H1 (cell line): ENCODE data around the gene AMN1. TPM values are rescaled to one million over a fixed set of nuclear protein-coding genes. Genes with fewer than 3 reads are reported as not detected.

Source experiments
- KDM5A ChIP-seq: fragments of 200-600 bp; IDR thresholded peaks from 2 replicates; pipeline ENCODE4 v1.7.1; 2012; ENCODE audit warnings: mild to moderate bottlenecking, low read length, inconsistent platforms, mixed read lengths
- RBBP5 ChIP-seq: IDR thresholded peaks from 2 replicates; pipeline ENCODE4 v1.7.1; 2012; ENCODE audit warnings: low read depth, mild to moderate bottlenecking, inconsistent platforms, low read length, moderate library complexity, borderline replicate concordance
- SIN3A ChIP-seq, 2 experiments: IDR thresholded peaks in 1 of 2; conservative IDR thresholded peaks in 1 of 2; 2 replicates each; pipeline ENCODE4 v1.6.1; 2011 to 2012; ENCODE audit warnings: low read length in 2 of 2, improper control_type of control experiment in 1 of 2, low read depth in 1 of 2, mild to moderate bottlenecking in 1 of 2
- polyA plus RNA-seq, 7 experiments: library from polyadenylated mRNA; depleted of rRNA in 3 of 7; stranded (reverse) in 5 of 7; unstranded in 2 of 7; fragments of >200 nt in 5 of 7; fragments of 200-250 nt in 2 of 7; gene quantifications; 1 replicate in 5 of 7; 2 replicates in 1 of 7; 4 replicates in 1 of 7; pipeline versions ENCODE4 v1.2.1 to v1.2.3, GENCODE V29; 2011 to 2013; ENCODE audit warnings: missing spikeins in 2 of 7, mixed read lengths in 2 of 7
- total RNA-seq: library from RNA; stranded (reverse); fragmentation: NEBNext Ultra II Directional; extraction: Animal tissue kit (Norgen Biotek cat#: 25700); gene quantifications from 2 replicates; pipeline ENCODE4 v1.2.1, GENCODE V29; 2021
- TF ChIP-seq, protein P1 (sequence below): fragments of 300-600 bp; sonication (generic); IDR thresholded peaks from 2 replicates; pipeline ENCODE4 v1.7.1; 2012; ENCODE audit warnings: low read length, moderate library complexity, mild to moderate bottlenecking, inconsistent platforms; ENCODE audit not compliant: insufficient replicate concordance

Gene AMN1
- total and polyA plus RNA-seq, 2 of the 8 experiments (the other 6 are each of a cell fraction or from before 2014, with no cell fraction given), result 7.5 to 13.8 TPM

DNA sequence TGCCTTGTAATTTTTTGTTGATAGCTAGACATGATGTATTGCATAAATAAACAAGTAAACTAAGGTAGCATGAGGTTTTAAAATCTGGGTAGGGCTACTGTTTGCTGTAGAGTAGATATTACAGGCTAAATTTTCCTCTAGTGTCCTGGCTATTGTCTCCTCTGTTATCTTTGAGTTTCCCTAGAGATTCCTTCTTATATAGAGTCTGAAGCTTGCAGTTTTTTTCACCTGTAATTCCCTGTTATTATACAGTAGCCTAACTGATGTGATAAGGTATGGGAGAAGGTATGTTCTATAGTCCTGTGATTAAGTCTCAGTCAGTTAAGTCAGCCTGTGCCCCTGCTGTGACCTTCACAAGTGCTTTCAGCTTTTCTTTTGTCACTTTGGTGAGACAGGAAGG lies 59.8 kb downstream of the AMN1 start (continued):
- TF ChIP-seq, protein P1, sequence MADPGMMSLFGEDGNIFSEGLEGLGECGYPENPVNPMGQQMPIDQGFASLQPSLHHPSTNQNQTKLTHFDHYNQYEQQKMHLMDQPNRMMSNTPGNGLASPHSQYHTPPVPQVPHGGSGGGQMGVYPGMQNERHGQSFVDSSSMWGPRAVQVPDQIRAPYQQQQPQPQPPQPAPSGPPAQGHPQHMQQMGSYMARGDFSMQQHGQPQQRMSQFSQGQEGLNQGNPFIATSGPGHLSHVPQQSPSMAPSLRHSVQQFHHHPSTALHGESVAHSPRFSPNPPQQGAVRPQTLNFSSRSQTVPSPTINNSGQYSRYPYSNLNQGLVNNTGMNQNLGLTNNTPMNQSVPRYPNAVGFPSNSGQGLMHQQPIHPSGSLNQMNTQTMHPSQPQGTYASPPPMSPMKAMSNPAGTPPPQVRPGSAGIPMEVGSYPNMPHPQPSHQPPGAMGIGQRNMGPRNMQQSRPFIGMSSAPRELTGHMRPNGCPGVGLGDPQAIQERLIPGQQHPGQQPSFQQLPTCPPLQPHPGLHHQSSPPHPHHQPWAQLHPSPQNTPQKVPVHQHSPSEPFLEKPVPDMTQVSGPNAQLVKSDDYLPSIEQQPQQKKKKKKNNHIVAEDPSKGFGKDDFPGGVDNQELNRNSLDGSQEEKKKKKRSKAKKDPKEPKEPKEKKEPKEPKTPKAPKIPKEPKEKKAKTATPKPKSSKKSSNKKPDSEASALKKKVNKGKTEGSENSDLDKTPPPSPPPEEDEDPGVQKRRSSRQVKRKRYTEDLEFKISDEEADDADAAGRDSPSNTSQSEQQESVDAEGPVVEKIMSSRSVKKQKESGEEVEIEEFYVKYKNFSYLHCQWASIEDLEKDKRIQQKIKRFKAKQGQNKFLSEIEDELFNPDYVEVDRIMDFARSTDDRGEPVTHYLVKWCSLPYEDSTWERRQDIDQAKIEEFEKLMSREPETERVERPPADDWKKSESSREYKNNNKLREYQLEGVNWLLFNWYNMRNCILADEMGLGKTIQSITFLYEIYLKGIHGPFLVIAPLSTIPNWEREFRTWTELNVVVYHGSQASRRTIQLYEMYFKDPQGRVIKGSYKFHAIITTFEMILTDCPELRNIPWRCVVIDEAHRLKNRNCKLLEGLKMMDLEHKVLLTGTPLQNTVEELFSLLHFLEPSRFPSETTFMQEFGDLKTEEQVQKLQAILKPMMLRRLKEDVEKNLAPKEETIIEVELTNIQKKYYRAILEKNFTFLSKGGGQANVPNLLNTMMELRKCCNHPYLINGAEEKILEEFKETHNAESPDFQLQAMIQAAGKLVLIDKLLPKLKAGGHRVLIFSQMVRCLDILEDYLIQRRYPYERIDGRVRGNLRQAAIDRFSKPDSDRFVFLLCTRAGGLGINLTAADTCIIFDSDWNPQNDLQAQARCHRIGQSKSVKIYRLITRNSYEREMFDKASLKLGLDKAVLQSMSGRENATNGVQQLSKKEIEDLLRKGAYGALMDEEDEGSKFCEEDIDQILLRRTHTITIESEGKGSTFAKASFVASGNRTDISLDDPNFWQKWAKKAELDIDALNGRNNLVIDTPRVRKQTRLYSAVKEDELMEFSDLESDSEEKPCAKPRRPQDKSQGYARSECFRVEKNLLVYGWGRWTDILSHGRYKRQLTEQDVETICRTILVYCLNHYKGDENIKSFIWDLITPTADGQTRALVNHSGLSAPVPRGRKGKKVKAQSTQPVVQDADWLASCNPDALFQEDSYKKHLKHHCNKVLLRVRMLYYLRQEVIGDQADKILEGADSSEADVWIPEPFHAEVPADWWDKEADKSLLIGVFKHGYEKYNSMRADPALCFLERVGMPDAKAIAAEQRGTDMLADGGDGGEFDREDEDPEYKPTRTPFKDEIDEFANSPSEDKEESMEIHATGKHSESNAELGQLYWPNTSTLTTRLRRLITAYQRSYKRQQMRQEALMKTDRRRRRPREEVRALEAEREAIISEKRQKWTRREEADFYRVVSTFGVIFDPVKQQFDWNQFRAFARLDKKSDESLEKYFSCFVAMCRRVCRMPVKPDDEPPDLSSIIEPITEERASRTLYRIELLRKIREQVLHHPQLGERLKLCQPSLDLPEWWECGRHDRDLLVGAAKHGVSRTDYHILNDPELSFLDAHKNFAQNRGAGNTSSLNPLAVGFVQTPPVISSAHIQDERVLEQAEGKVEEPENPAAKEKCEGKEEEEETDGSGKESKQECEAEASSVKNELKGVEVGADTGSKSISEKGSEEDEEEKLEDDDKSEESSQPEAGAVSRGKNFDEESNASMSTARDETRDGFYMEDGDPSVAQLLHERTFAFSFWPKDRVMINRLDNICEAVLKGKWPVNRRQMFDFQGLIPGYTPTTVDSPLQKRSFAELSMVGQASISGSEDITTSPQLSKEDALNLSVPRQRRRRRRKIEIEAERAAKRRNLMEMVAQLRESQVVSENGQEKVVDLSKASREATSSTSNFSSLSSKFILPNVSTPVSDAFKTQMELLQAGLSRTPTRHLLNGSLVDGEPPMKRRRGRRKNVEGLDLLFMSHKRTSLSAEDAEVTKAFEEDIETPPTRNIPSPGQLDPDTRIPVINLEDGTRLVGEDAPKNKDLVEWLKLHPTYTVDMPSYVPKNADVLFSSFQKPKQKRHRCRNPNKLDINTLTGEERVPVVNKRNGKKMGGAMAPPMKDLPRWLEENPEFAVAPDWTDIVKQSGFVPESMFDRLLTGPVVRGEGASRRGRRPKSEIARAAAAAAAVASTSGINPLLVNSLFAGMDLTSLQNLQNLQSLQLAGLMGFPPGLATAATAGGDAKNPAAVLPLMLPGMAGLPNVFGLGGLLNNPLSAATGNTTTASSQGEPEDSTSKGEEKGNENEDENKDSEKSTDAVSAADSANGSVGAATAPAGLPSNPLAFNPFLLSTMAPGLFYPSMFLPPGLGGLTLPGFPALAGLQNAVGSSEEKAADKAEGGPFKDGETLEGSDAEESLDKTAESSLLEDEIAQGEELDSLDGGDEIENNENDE, result no peak
- no peak for TF ChIP-seq KDM5A
- TF ChIP-seq SIN3A (conservative IDR thresholded peaks at IDR 0.05 in 1 of 2, IDR thresholded peaks at IDR 0.05 in 1 of 2; ENCODE audit: low read depth in 1 of 2, low read length in 2 of 2), result no peak
- TF ChIP-seq RBBP5, result no peak
